Activated CD4-positive, alpha-beta T cell treated with anti-CD3 and anti-CD28 coated beads, Interleukin-2, Interleukin-6, amounts not matched to agents 100 ng/mL and 50 ng/mL, durations not matched to agents 16 hours and 8 hours (primary cell): Measurements from ENCODE around the gene GFOD1.
"Not testable (repeated sequence)": the region's sequence is repeated elsewhere in the genome, so short reads cannot be mapped to it uniquely, and the experiment has no call there.

ENCODE experiments used
- DNase-seq: peaks from one replicate; pipeline ENCODE4 v3.0.0-alpha.2; 2020

Gene GFOD1

DNA sequence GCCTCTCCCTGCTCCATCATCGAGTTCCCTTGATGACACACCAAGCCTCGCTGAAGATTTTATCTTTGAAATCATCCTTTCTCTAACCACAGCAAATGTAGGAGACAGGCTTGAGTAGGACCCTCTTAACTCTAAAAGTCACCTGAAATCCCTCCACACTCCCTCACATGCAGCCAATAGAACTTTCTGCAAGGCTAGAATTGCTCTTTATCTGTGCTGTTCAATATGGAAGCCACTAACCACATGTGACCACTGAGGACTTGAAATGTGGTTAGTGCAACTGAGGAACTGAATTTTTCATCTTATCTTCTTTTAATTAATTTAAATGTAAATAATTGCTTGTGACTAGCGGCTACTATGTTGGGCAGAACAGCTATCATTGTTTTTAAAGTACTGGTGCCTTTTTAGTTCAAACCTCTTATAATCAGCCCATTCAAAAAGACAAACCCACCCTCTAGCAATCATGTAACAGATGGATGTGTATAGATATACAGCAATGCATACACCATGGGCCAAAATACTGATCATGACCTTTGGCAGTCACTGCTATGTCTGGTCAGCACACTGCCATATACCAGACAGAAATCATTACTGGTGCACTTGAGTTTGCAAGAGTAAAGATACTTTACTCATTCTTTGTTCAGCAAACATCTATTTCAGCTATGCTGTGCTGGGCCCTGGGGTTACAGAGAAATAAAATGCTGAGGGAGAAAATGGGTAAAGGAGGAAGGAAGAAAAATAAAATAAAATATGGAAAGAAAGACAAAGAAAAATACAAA lies 50.0 kb downstream of the GFOD1 start:
- DNase-seq = no peak

GRCh38 chr6:13436399-13437217 lies 50.8 kb downstream of the GFOD1 start:
- DNase-seq = no peak

GRCh38 chr6:13435477-13436246 lies 51.7 kb downstream of the GFOD1 start:
- DNase-seq = no peak

DNA sequence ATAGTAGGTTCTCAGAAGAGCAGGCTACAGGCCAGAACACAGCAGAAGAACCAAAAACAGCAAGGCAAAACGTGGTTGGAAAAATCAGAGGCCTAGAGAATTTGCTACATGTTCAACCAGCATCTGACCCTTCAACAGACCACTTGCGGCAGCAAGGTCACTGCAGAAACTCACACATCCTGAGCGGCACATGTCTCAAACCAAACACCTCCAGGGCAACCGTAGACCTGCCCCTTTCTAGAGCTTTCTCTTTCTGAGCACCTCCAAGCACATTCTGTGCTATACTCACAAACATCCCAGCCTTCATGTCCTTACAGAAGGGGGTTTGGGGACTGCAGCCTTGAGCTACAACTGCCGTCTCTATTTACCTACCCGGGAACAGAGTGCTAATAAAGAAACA lies 52.6 kb downstream of the GFOD1 start:
- DNase-seq = no peak

GRCh38 chr6:13434135-13434775 lies 53.1 kb downstream of the GFOD1 start:
- DNase-seq = not testable (repeated sequence)

GRCh38 chr6:13433709-13434121 lies 53.7 kb downstream of the GFOD1 start:
- DNase-seq = no peak

GRCh38 chr6:13432526-13433184 lies 54.7 kb downstream of the GFOD1 start:
- DNase-seq = no peak

DNA sequence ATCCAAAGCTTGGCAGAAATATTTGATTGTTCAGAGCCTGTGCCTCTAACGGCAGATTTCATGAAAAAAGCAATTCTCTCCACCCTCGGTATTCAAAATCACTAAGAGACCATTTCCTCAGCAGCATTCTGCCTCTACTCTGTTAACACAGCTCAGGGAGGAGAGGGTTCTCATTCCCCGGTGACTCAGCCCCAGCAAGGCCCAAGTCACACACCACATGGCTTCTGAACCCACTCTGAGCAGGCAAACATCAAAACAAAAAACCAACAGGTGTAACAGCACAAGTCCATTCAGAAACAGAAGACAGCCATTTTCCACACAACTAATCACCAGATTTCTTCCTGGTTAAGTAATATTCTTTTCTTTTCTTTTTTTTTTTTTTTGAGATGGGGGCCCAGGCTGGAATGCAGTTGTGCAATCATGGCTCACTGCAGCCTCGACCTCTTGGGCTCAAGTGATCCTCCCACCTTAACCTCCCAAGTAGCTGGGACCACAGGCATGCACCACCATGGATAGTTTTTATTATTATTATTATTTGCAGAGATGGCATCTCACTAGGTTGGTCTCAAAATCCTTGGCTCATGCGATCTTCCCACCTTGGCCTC lies 55.4 kb downstream of the GFOD1 start:
- peak; percentile 71 for DNase-seq

DNA sequence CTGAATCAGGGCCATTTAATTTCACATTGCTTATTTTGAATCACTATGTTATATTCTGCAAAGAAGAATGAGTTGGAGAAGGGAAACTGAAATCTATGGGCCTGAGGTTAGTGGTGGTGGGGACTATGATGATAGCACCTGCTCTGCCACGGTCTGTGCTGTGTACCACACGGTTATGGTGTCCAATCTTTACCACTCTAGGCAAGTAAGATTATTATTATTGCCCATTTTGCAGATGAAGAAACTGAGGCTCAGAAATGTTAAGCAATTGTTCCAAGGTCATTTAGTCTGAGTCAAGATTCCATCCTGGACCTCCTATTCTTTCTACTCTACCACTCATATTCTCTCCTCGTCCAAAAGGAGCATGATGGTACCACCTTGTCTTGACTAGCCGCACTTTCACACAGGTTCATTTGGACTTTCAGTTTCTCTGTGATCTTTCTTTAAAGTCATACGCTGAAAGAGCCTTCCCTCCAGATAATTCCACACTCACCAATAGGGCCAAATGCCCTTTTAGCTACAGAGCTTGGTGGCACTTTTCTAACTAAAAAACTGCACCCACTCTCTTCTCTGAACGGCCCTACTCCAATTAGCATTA lies 56.2 kb downstream of the GFOD1 start:
- no peak for DNase-seq

DNA sequence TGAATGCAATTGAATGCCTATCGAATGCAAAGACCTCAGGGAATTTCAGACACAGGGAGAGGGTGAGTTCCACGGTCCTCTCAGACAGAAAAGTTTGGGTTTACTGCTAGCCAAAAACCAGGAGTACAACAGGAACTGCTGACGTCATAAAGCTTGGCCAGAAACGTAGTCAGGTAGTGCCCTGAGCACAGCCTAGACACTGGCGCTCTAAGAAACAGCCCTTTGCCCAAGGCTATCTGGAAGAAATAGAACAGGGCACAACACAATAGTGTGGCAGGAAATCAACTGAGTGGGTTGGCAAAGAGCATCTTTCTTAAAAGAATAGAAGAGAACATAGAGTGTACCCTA lies 58.0 kb downstream of the GFOD1 start:
- DNase-seq = no peak

- DNase-seq = peak; percentile 62
Measured at GRCh38 chr6:13428583-13429405, 58.6 kb downstream of the GFOD1 start.

- peak; percentile 89 for DNase-seq
Measured at GRCh38 chr6:13427801-13428582, 59.4 kb downstream of the GFOD1 start.

- DNase-seq = no peak
Measured at GRCh38 chr6:13427316-13427715, 60.1 kb downstream of the GFOD1 start.

- peak; percentile 35 for DNase-seq
Measured at GRCh38 chr6:13425943-13426931, 61.2 kb downstream of the GFOD1 start.

- no peak for DNase-seq
Measured at GRCh38 chr6:13425270-13425873, 62.0 kb downstream of the GFOD1 start.

- DNase-seq = no peak
Measured at GRCh38 chr6:13423252-13423651, 64.1 kb downstream of the GFOD1 start.

GRCh38 chr6:13422681-13423221 lies 64.6 kb downstream of the GFOD1 start:
- no peak for DNase-seq
